Kidney (tissue), 14 donors: Measurements from ENCODE around the gene NLGN2. TPM values are rescaled to one million over a fixed set of nuclear protein-coding genes. Genes with fewer than 3 reads are reported as not detected.

Experiments used
- DNase-seq, 5 donors: peaks; one replicate each; pipeline ENCODE4 v3.0.0-alpha.2; 2013 to 2020
- FAIRE-seq: peaks from 2 replicates; lab custom pipeline; 2012; peaks lifted over from hg19 to GRCh38; lab: Jason Lieb, UNC
- H3K27ac ChIP-seq, 2 donors: one replicate each; pipeline ENCODE4 v1.7.0; 2013; ENCODE audit warnings: low read depth in 2 of 2, low read length in 2 of 2, inconsistent platforms in 1 of 2
- H3K27me3 ChIP-seq: one replicate; pipeline ENCODE4 v1.7.1; 2013; ENCODE audit warnings: low read length, inconsistent platforms; ENCODE audit not compliant: control insufficient read depth, insufficient read depth
- H3K36me3 ChIP-seq, 3 donors: one replicate each; pipeline versions ENCODE4 v1.7.0 to v1.7.1; 2013; ENCODE audit warnings: low read length in 3 of 3, control low read depth in 1 of 3, inconsistent platforms in 1 of 3; ENCODE audit not compliant: insufficient read depth in 3 of 3, control insufficient read depth in 2 of 3
- H3K4me1 ChIP-seq, 3 donors: one replicate each; pipeline versions ENCODE4 v1.7.0 to v1.7.1; 2013; ENCODE audit warnings: low read length in 3 of 3, inconsistent platforms in 1 of 3, low read depth in 1 of 3; ENCODE audit not compliant: control insufficient read depth in 2 of 3, insufficient read depth in 2 of 3
- H3K4me3 ChIP-seq, 3 donors: one replicate each; pipeline versions ENCODE4 v1.7.0 to v1.8.1; 2013; ENCODE audit warnings: low read length in 3 of 3, control low read depth in 1 of 3, inconsistent platforms in 1 of 3
- H3K9ac ChIP-seq, 3 donors: one replicate each; pipeline versions ENCODE4 v1.7.0 to v1.7.1; 2013; ENCODE audit warnings: low read length in 3 of 3, control low read depth in 1 of 3, inconsistent platforms in 1 of 3
- H3K9me3 ChIP-seq, 3 donors: one replicate each; pipeline versions ENCODE4 v1.7.0 to v1.7.1; 2013; ENCODE audit warnings: low read length in 3 of 3, control low read depth in 1 of 3, inconsistent platforms in 1 of 3; ENCODE audit not compliant: control insufficient read depth in 2 of 3, insufficient read depth in 1 of 3
- intact Hi-C: fragments of 100-400 bp; cut with DNase I; formaldehyde crosslinking; loops from one replicate; pipeline ENCODE4 v1.11.1; 2022
- polyA plus RNA-seq: library from polyadenylated mRNA; stranded (reverse); fragments of 350-450 nt; fragmentation: Illumina TruSeq; extraction: RNeasy Lipid Tissue Mini Kit (QIAGEN cat#74804); gene quantifications from one replicate; pipeline ENCODE4 v1.2.3, GENCODE V29; 2014; ENCODE audit warnings: low read depth, low replicate concordance; ENCODE audit not compliant: insufficient read depth
- total RNA-seq: library from RNA; stranded (reverse); fragmentation: NEBNext Ultra II Directional; extraction: Animal tissue kit (Norgen Biotek cat#: 25700); gene quantifications from one replicate; pipeline ENCODE4 v1.2.1, GENCODE V29; 2021
- TF ChIP-seq, protein P1 (sequence below): IDR thresholded peaks from 3 replicates; pipeline ENCODE4 v1.5.1; 2012; ENCODE audit warnings: mild to moderate bottlenecking, moderate library complexity, borderline replicate concordance; ENCODE audit not compliant: insufficient read depth; ENCODE audit errors: extremely low read depth
- donor health status: control.
- donor health status: control.
- donor health status: control.
- donor health status: control.
- donor health status: control.
- donor health status: DM: yes; HTN: yes; CAD: no.
- donor health status: Normal renal cell carcinoma (clear cell type).

Gene NLGN2
- total and polyA plus RNA-seq, 2 donors from 2014 or later, result 7.3 to 23.4 TPM

DNA sequence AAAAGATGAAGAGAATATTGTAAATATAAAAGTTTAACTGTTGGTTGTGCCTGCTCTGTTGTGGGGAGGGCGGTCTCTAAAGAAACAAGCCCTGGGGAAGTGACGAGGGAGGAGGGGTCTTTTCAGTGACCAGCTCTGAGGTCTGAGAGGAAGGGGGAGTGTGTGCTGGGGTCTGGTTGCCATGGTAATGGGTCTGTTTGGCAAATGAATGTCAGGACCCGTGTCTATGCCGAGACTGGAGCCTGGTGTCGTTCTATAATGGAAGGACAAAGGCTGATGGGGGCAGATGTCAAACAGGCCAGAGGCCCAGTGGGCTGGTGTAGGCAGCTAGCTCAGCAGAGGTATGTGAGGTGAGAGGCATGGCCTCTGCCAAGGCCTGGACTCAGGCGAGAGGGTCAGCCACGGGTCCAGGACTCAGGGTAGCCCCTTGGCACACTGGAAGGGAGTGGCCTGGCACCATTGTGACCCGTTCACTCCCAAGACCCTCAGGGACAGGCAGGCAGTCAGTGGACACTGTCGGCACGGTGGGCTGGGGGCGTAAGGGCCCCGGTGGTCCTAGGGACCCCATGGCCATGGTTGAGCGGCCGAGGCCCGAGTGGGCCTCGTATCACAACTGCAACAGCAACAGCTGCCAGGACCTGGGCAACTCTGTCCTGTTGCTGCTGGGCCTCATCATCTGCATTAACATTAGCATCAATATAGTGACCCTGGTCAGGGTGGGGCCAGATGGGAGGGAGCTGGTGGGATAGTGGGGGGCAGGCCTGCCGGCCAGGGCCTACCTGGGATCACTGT, 12.4 kb downstream of the NLGN2 start, which contains the start of gene SPEM1:
SPEM1 (plus strand) TSS at position 506 of the 792 bp plus-strand sequence; CDS start at position 567, 61 bp downstream.
- Histone ChIP-seq H3K27ac (no peak within 1 kb of the TSS), H3K27me3 (no peaks in the 10 kb centered on the region), H3K36me3 (no peaks in the 10 kb centered on the region), H3K4me1 (no peaks in the 10 kb centered on the region), H3K4me3 (no peak within 1 kb of the TSS), H3K9me3 (no peaks in the 10 kb centered on the region), H3K9ac (no peak within 1 kb of the TSS)
- peak in 4 of 5 donors; percentile 72 to 81 (median 77) for DNase-seq
- TF ChIP-seq, protein P1, sequence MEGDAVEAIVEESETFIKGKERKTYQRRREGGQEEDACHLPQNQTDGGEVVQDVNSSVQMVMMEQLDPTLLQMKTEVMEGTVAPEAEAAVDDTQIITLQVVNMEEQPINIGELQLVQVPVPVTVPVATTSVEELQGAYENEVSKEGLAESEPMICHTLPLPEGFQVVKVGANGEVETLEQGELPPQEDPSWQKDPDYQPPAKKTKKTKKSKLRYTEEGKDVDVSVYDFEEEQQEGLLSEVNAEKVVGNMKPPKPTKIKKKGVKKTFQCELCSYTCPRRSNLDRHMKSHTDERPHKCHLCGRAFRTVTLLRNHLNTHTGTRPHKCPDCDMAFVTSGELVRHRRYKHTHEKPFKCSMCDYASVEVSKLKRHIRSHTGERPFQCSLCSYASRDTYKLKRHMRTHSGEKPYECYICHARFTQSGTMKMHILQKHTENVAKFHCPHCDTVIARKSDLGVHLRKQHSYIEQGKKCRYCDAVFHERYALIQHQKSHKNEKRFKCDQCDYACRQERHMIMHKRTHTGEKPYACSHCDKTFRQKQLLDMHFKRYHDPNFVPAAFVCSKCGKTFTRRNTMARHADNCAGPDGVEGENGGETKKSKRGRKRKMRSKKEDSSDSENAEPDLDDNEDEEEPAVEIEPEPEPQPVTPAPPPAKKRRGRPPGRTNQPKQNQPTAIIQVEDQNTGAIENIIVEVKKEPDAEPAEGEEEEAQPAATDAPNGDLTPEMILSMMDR, result no peak
- FAIRE-seq, result no peak
- intact Hi-C loops, result no loop called here

DNA sequence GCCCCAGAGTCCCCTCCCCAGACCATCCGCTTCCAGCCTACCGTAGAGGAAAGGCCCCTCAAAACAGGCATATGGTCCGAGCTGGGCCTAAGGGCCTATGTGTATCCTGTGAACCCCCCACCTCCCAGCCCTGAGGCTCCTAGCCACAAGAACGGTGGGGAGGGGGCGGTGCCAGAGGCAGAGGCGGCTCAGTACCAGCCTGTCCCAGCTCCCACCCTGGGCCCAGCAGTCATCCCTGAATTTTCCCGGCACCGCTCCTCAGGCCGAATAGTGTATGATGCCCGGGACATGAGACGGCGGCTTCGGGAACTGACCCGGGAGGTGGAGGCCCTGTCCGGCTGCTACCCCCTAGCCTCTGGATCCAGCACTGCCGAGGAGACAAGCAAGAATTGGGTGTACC, 13.5 kb downstream of the NLGN2 start:
- no peak for FAIRE-seq
- TF ChIP-seq, protein P1, result no peak
- Histone ChIP-seq H3K27ac (no peak overlapping the region), H3K27me3 (no peaks in the 10 kb centered on the region), H3K9ac (no peak overlapping the region), H3K9me3 (no peaks in the 10 kb centered on the region), H3K4me3 (no peak overlapping the region), H3K4me1 (no peaks in the 10 kb centered on the region), H3K36me3 (no peaks in the 10 kb centered on the region)
- no peak for DNase-seq
- intact Hi-C loops, result no loop called here

DNA sequence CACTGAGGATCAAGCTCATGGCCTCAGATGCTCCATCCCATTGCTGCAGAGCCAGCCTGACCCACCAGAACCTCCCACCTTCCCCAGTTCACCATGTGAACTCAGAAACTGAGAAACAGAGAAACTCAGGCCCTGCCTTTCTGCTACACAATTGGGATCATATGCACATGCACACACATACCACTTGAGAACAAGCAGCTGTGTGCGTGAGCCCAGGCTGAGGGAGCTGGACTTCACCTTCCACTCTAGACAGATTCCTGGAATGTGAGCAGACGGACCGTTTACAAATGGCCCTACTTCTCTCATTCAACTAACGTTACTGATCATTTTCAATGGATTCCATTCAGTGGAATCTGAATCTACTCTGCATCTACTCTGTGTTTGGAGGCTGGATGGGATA, 16.0 kb downstream of the NLGN2 start:
- no peak overlapping the region for H3K27ac ChIP-seq
- intact Hi-C loops, result no loop called here
- H3K36me3 ChIP-seq, result no peaks in the 10 kb centered on the region
- H3K4me3 ChIP-seq, result no peak overlapping the region
- no peaks in the 10 kb centered on the region for H3K9me3 ChIP-seq
- H3K27me3 ChIP-seq, result no peaks in the 10 kb centered on the region
- FAIRE-seq, result no peak
- TF ChIP-seq, protein P1, result no peak
- DNase-seq, result peak in 2 of 5 donors; percentile 38 to 61
- no peak overlapping the region for H3K9ac ChIP-seq
- no peaks in the 10 kb centered on the region for H3K4me1 ChIP-seq
